Fibroblast of the aortic adventitia (primary cell): ENCODE measurements around the gene SETD9. TPM values are rescaled to one million over a fixed set of nuclear protein-coding genes. Genes with fewer than 3 reads are reported as not detected.
A peak's percentile ranks its signal among the peaks of the same experiment; 100 is the strongest.

Experiments
- DNase-seq: peaks from one replicate; pipeline ENCODE4 v3.0.0-alpha.2; 2010; ENCODE audit warnings: low read depth
- H3K4me3 ChIP-seq: 2 replicates; pipeline ENCODE4 v1.5.1; 2011; ENCODE audit warnings: low read depth, mild to moderate bottlenecking, control low read depth, low read length, moderate library complexity
- CTCF ChIP-seq: IDR thresholded peaks from 2 replicates; pipeline ENCODE4 v1.5.1; 2011; ENCODE audit warnings: mild to moderate bottlenecking, low read length, control low read depth, inconsistent platforms; ENCODE audit not compliant: insufficient read depth
- total RNA-seq: library from RNA; depleted of rRNA; stranded (reverse); fragments of >200 nt; gene quantifications from 2 replicates; pipeline ENCODE4 v1.2.3, GENCODE V29; 2012; ENCODE audit warnings: low replicate concordance

SETD9 gene
- total RNA-seq, 1 donor: 10.6 TPM

- peak; percentile 8 for DNase-seq
- H3K4me3 ChIP-seq: no peak overlapping the region
- no peak for TF ChIP-seq CTCF
These were observed 52.9 kb downstream of the SETD9 start for GRCh38 chr5:56962286-56962685.

GRCh38 chr5:56963246-56963645 lies 53.9 kb downstream of the SETD9 start:
- no peak for TF ChIP-seq CTCF
- no peak overlapping the region for H3K4me3 ChIP-seq
- no peak for DNase-seq

GRCh38 chr5:56964173-56964572 lies 54.8 kb downstream of the SETD9 start:
- no peak for DNase-seq
- H3K4me3 ChIP-seq: no peak overlapping the region
- TF ChIP-seq CTCF: no peak

Other genes starting within 250 kb of the SETD9 start
- 5.4 and 5.5 TPM in 2 replicates for gene MAP3K1, start 94.0 kb upstream of the SETD9 start, total RNA-seq
- gene MIER3, start 42.5 kb downstream of the SETD9 start, total RNA-seq: 31.0 and 89.9 TPM in 2 replicates